OCI-LY7 (cell line): ENCODE measurements around the gene ATP9B. TPM values are rescaled to one million over a fixed set of nuclear protein-coding genes. Genes with fewer than 3 reads are reported as not detected.

ENCODE experiments used
- BruUV-seq: library from RNA; stranded (reverse); fragments of 400-500 nt; replicated peaks from 2 replicates; lab custom pipeline; 2021; lab: Mats Ljungman, UMichigan
- CTCF ChIA-PET: fragments of 300-600 bp; sonication (Branson Sonifier 250); formaldehyde crosslinking; loops from one replicate; lab custom pipeline; 2022; ENCODE audit warnings: antibody characterized with exemption; ENCODE audit not compliant: unreplicated experiment; lab: Charles Lee
- POLR2A ChIA-PET: fragments of 300-600 bp; sonication (Branson Sonifier 250); formaldehyde crosslinking; loops from one replicate; lab custom pipeline; 2022; ENCODE audit warnings: antibody characterized with exemption; lab: Charles Lee
- DNase-seq: peaks from one replicate; pipeline ENCODE4 v3.0.0-alpha.2; 2015; ENCODE audit warnings: low spot score
- H2AFZ ChIP-seq: fragments of 200-600 bp; sonication (generic), shearing (Covaris generic); 2 replicates; pipeline ENCODE4 v1.6.1; 2014; ENCODE audit warnings: mild to moderate bottlenecking, antibody characterized with exemption, low read length, moderate library complexity
- H3K27ac ChIP-seq: fragments of 200-600 bp; sonication (generic); 2 replicates; pipeline ENCODE4 v1.5.1; 2014; ENCODE audit warnings: mixed run types, low read depth, mild to moderate bottlenecking, moderate library complexity, low read length, inconsistent platforms; ENCODE audit not compliant: poor library complexity, severe bottlenecking
- H3K36me3 ChIP-seq: fragments of 200-600 bp; sonication (generic); 2 replicates; pipeline ENCODE4 v1.6.1; 2014; ENCODE audit warnings: mild to moderate bottlenecking, antibody characterized with exemption, low read length, moderate library complexity, mixed read lengths; ENCODE audit not compliant: insufficient read depth
- H3K4me1 ChIP-seq: fragments of 200-600 bp; sonication (generic); 2 replicates; pipeline ENCODE4 v1.5.1; 2014; ENCODE audit warnings: mild to moderate bottlenecking, low read length; ENCODE audit not compliant: insufficient read depth, poor library complexity, severe bottlenecking
- H3K4me2 ChIP-seq: fragments of 200-600 bp; sonication (generic); 2 replicates; pipeline ENCODE4 v1.6.1; 2014; ENCODE audit warnings: mild to moderate bottlenecking, low read length
- H3K4me3 ChIP-seq: fragments of 200-600 bp; sonication (generic); 2 replicates; pipeline ENCODE4 v1.5.1; 2014; ENCODE audit warnings: mild to moderate bottlenecking, low read depth, low read length; ENCODE audit not compliant: poor library complexity, severe bottlenecking
- H3K79me2 ChIP-seq: fragments of 200-600 bp; sonication (generic); 2 replicates; pipeline ENCODE4 v1.6.1; 2016; ENCODE audit warnings: low read depth, mild to moderate bottlenecking, low read length, moderate library complexity, mixed read lengths; ENCODE audit not compliant: insufficient read depth
- H3K9me2 ChIP-seq: fragments of 200-600 bp; sonication (generic); 2 replicates; pipeline ENCODE4 v1.6.1; 2016; ENCODE audit warnings: mild to moderate bottlenecking, low read length, mixed read lengths; ENCODE audit not compliant: insufficient read depth
- H3K9me3 ChIP-seq: fragments of 200-600 bp; sonication (generic); 2 replicates; pipeline ENCODE4 v1.6.1; 2014; ENCODE audit warnings: mild to moderate bottlenecking, mixed run types, low read length, mixed read lengths
- H4K20me1 ChIP-seq: fragments of 200-600 bp; sonication (generic); 2 replicates; pipeline ENCODE4 v1.6.1; 2014; ENCODE audit warnings: mild to moderate bottlenecking, antibody characterized with exemption, low read length, moderate library complexity, mixed read lengths; ENCODE audit not compliant: insufficient read depth
- EZH2phosphoT487 ChIP-seq: fragments of 200-600 bp; sonication (generic); IDR thresholded peaks from 2 replicates; pipeline ENCODE4 v1.6.1; 2018; ENCODE audit warnings: low read depth, borderline replicate concordance, mild to moderate bottlenecking, mixed run types, antibody characterized with exemption, low read length, moderate library complexity, mixed read lengths
- intact Hi-C: fragments of 100-400 bp; cut with micrococcal nuclease; formaldehyde crosslinking; loops from one replicate; pipeline ENCODE4 v1.10.0; 2022; ENCODE audit not compliant: unreplicated experiment
- total RNA-seq, 2 experiments: library from RNA; depleted of rRNA in 1 of 2; stranded (reverse); fragments of >200 nt in 1 of 2; shearing (Covaris generic) in 1 of 2; gene quantifications; 2 replicates each; pipeline ENCODE4 v1.2.3, GENCODE V29; 2014 to 2022
- TF ChIP-seq, protein P1 (sequence below): fragments of 200-600 bp; sonication (generic); conservative IDR thresholded peaks from 2 replicates; pipeline ENCODE4 v1.5.1; 2014; ENCODE audit warnings: mild to moderate bottlenecking, antibody characterized with exemption, low read length, moderate library complexity, mixed read lengths

Gene ATP9B
- total RNA-seq, 2 experiments from 2014 or later = 27.1 to 36.4 TPM

DNA sequence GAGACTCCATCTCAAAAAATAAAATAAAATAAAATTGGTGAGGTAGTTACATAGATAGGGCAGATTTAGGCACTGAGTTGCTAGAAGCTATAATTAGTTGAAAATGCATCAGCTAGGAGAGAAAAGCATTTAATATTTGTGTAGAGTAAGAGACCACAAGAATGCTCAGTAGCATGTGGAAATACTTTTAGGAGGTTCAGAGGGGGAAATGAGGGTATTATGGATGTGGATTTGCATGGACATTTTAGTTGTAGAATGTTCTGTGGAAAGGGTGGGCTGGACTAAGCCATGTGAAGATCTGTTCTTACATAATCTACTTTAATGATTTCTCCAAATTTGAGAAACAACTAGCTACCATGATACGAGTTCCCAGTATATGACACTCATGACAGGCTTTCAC is 95.5 kb downstream of the ATP9B start:
- Histone ChIP-seq H3K4me1 (peaks cover under 1% of the 10 kb centered on the region), H3K27ac (no peak overlapping the region), H3K36me3 (peaks cover 9% of the 10 kb centered on the region; the same call in 1 of the 2 replicates), H2AFZ (no peak overlapping the region), H3K79me2 (no peaks in the 10 kb centered on the region), H3K4me3 (no peak overlapping the region), H3K9me3 (no peaks in the 10 kb centered on the region), H3K4me2 (no peak overlapping the region), H3K9me2 (no peaks in the 10 kb centered on the region), H4K20me1 (no peaks in the 10 kb centered on the region)
- intact Hi-C loops = no loop called here
- no TSS peak for BruUV-seq
- ChIA-PET POLR2A (no interaction called here), CTCF (no interaction called here)
- TF ChIP-seq, protein P1, sequence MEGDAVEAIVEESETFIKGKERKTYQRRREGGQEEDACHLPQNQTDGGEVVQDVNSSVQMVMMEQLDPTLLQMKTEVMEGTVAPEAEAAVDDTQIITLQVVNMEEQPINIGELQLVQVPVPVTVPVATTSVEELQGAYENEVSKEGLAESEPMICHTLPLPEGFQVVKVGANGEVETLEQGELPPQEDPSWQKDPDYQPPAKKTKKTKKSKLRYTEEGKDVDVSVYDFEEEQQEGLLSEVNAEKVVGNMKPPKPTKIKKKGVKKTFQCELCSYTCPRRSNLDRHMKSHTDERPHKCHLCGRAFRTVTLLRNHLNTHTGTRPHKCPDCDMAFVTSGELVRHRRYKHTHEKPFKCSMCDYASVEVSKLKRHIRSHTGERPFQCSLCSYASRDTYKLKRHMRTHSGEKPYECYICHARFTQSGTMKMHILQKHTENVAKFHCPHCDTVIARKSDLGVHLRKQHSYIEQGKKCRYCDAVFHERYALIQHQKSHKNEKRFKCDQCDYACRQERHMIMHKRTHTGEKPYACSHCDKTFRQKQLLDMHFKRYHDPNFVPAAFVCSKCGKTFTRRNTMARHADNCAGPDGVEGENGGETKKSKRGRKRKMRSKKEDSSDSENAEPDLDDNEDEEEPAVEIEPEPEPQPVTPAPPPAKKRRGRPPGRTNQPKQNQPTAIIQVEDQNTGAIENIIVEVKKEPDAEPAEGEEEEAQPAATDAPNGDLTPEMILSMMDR = no peak
- TF ChIP-seq EZH2phosphoT487 = no peak
- DNase-seq = no peak

DNA sequence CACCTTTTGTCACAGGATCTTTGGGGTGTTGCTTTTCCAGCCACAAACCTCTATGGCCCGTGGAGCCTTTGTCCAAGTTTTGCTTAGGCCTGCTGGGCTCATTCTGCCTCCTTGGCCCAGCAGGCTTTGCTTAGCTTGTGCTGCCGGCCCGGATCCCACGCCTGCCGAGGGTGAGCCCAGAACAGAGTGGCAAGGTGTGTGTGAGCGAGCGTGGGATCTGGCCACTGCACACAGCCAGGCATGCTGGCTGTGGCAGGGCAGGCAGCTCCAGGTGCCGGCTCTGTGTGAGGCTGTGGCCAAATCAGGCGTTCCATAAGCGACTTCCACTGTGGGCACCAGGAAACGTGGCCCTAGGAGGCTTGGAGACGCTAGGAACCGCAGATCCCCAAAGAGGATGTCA is 97.5 kb downstream of the ATP9B start:
- Histone ChIP-seq H3K79me2 (no peaks in the 10 kb centered on the region), H3K4me3 (no peak overlapping the region), H4K20me1 (no peaks in the 10 kb centered on the region), H3K9me3 (no peaks in the 10 kb centered on the region), H3K36me3 (peaks cover 7% of the 10 kb centered on the region; the same call in 1 of the 2 replicates), H3K27ac (no peak overlapping the region), H2AFZ (no peak overlapping the region), H3K4me1 (peaks cover 11% of the 10 kb centered on the region), H3K4me2 (no peak overlapping the region), H3K9me2 (no peaks in the 10 kb centered on the region)
- CTCF ChIA-PET = no interaction called here
- intact Hi-C loops = no loop called here
- BruUV-seq = no TSS peak
- no peak for DNase-seq
- no peak for TF ChIP-seq EZH2phosphoT487
- TF ChIP-seq, protein P1 = no peak
- POLR2A ChIA-PET = no interaction called here

DNA sequence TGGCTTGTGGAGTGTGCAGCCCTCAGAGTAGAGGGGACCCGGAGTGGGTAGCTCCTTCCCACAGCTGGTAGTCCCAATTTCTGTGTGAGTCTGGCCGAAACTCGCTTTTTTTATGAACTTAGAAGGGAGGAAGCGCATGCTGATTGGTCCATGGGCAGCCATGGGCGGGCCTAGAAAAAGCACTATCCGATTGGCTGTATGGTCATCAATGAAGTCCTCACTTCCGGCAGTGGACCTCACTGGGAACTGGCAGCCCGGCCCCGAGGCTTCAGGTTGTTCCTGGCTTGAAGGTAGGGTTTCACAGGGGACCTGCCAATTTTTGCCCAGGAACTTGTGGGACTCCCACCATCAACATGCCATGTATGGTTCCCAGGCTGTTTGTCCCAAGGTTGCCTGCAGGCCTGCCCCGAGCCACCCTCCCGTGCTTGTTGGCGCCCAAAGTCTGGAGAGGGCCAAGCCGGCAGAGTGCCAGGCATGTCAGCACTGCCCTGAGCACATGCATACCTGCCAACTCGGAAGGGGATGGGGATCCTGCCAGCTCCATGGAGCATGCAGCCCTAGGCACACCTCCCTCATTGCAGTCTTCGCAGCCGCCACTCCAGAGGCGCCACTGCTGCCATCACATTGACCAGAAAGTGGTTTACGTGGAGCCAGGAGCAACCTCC is 98.5 kb downstream of the ATP9B start:
- no peak overlapping the region for H3K27ac ChIP-seq

More for the DNA sequence above, 98.5 kb downstream of the ATP9B start:
- Histone ChIP-seq H3K4me1 (peaks cover 12% of the 10 kb centered on the region), H3K4me3 (no peak overlapping the region), H4K20me1 (no peaks in the 10 kb centered on the region), H3K9me2 (no peaks in the 10 kb centered on the region), H3K79me2 (no peaks in the 10 kb centered on the region), H3K36me3 (peaks cover 7% of the 10 kb centered on the region; the same call in 1 of the 2 replicates), H3K9me3 (no peaks in the 10 kb centered on the region), H3K4me2 (no peak overlapping the region), H2AFZ (no peak overlapping the region)
- BruUV-seq = no TSS peak
- ChIA-PET CTCF (no interaction called here), POLR2A (no interaction called here)
- intact Hi-C loops = no loop called here
- no peak for DNase-seq
- no peak for TF ChIP-seq EZH2phosphoT487
- TF ChIP-seq, protein P1 = no peak
